BE2C (cell line): ENCODE measurements around the gene XK.

ENCODE experiments used
- DNase-seq: peaks from one replicate; pipeline ENCODE4 v3.0.0-alpha.2; 2020
- H3K27me3 ChIP-seq: fragments of 250-450 bp; sonication (Bioruptor Pico); 2 replicates; pipeline ENCODE4 v1.5.1; 2020; ENCODE audit warnings: mild to moderate bottlenecking
- H3K36me3 ChIP-seq: fragments of 250-450 bp; sonication (Bioruptor Pico); 2 replicates; pipeline ENCODE4 v1.5.1; 2020; ENCODE audit warnings: mild to moderate bottlenecking
- H3K4me1 ChIP-seq: fragments of 250-450 bp; sonication (Bioruptor Pico); 2 replicates; pipeline ENCODE4 v1.5.1; 2020
- H3K4me3 ChIP-seq: 2 replicates; pipeline ENCODE4 v1.5.1; 2011; ENCODE audit warnings: low read depth, low read length
- H3K9me3 ChIP-seq: fragments of 250-450 bp; sonication (Bioruptor Pico); 2 replicates; pipeline ENCODE4 v1.5.1; 2020
- CTCF ChIP-seq: IDR thresholded peaks from 2 replicates; pipeline ENCODE4 v1.5.1; 2012; ENCODE audit warnings: mild to moderate bottlenecking, low read depth, low read length

The XK gene

GRCh38 chrX:37684973-37685372, 618 bp upstream of the XK start:
- Histone ChIP-seq H3K27me3 (no peaks in the 10 kb centered on the region), H3K36me3 (no peaks in the 10 kb centered on the region), H3K9me3 (no peaks in the 10 kb centered on the region), H3K4me3 (no peak overlapping the region; the same call in 1 of the 2 replicates), H3K4me1 (no peaks in the 10 kb centered on the region; the same call in 1 of the 2 replicates)
- no peak for TF ChIP-seq CTCF
- no peak for DNase-seq

- no peaks in the 10 kb centered on the region; the same call in 1 of the 2 replicates for H3K4me1 ChIP-seq
- no peak for DNase-seq
- no peak for TF ChIP-seq CTCF
- H3K27me3 ChIP-seq, result no peaks in the 10 kb centered on the region
- H3K9me3 ChIP-seq, result no peaks in the 10 kb centered on the region
- H3K4me3 ChIP-seq, result peak overlapping the region; percentile 47
- H3K36me3 ChIP-seq, result no peaks in the 10 kb centered on the region
Observed at GRCh38 chrX:37686369-37686995, 891 bp downstream of the XK start.

GRCh38 chrX:37686996-37687395, 1.4 kb downstream of the XK start:
- DNase-seq, result no peak
- H3K36me3 ChIP-seq, result no peaks in the 10 kb centered on the region
- no peaks in the 10 kb centered on the region for H3K27me3 ChIP-seq
- no peaks in the 10 kb centered on the region for H3K9me3 ChIP-seq
- H3K4me3 ChIP-seq, result no peak overlapping the region
- no peak for TF ChIP-seq CTCF
- H3K4me1 ChIP-seq, result no peaks in the 10 kb centered on the region; the same call in 1 of the 2 replicates

GRCh38 chrX:37690119-37690518, 4.5 kb downstream of the XK start:
- no peak for DNase-seq
- Histone ChIP-seq H3K9me3 (no peaks in the 10 kb centered on the region), H3K27me3 (no peaks in the 10 kb centered on the region), H3K4me1 (no peaks in the 10 kb centered on the region), H3K4me3 (no peak overlapping the region), H3K36me3 (no peaks in the 10 kb centered on the region)
- no peak for TF ChIP-seq CTCF

GRCh38 chrX:37692918-37693317, 7.3 kb downstream of the XK start:
- no peak for TF ChIP-seq CTCF
- no peak for DNase-seq
- no peaks in the 10 kb centered on the region for H3K4me1 ChIP-seq
- H3K4me3 ChIP-seq, result no peak overlapping the region
- H3K36me3 ChIP-seq, result no peaks in the 10 kb centered on the region
- H3K27me3 ChIP-seq, result no peaks in the 10 kb centered on the region
- no peaks in the 10 kb centered on the region for H3K9me3 ChIP-seq

GRCh38 chrX:37697169-37697760, 11.7 kb downstream of the XK start:
- H3K4me3 ChIP-seq, result no peak overlapping the region
- H3K4me1 ChIP-seq, result no peaks in the 10 kb centered on the region
- no peaks in the 10 kb centered on the region for H3K27me3 ChIP-seq
- H3K9me3 ChIP-seq, result no peaks in the 10 kb centered on the region
- DNase-seq, result no peak
- H3K36me3 ChIP-seq, result no peaks in the 10 kb centered on the region
- no peak for TF ChIP-seq CTCF
